Right atrium auricular region (tissue), 2 donors: ENCODE results near the gene LCORL. TPM values are rescaled to one million over a fixed set of nuclear protein-coding genes. Genes with fewer than 3 reads are reported as not detected.

Experiments
- DNase-seq: peaks from one replicate; pipeline ENCODE4 v3.0.0-alpha.2; 2019; ENCODE audit warnings: low spot score
- H3K27ac ChIP-seq, 2 donors: fragments of 200-600 bp; sonication (generic); 1 replicate in 1 of 2; 2 replicates in 1 of 2; pipeline ENCODE4 v1.5.1; 2016 to 2019
- H3K27me3 ChIP-seq, 2 donors: fragments of 200-600 bp; sonication (generic); one replicate each; pipeline versions ENCODE4 v1.5.1 to v1.6.0; 2017 to 2019
- H3K36me3 ChIP-seq: fragments of 200-600 bp; sonication (generic); one replicate; pipeline ENCODE4 v1.5.1; 2016
- H3K4me1 ChIP-seq, 2 donors: fragments of 200-600 bp; sonication (generic); one replicate each; pipeline versions ENCODE4 v1.5.1 to v1.6.0; 2017 to 2019
- H3K4me3 ChIP-seq, 2 donors: fragments of 200-600 bp; sonication (generic); 1 replicate in 1 of 2; 2 replicates in 1 of 2; pipeline ENCODE4 v1.5.1; 2017 to 2019; ENCODE audit warnings: mild to moderate bottlenecking in 1 of 2, moderate library complexity in 1 of 2
- H3K9me3 ChIP-seq, 2 donors: fragments of 200-600 bp; sonication (generic); one replicate each; pipeline ENCODE4 v1.5.1; 2019
- total RNA-seq, 2 donors: library from RNA; depleted of rRNA; stranded (reverse); fragments of >200 nt; gene quantifications; one replicate each; pipeline ENCODE4 v1.1.0, GENCODE V29; 2016
- TF ChIP-seq, protein P1 (sequence below), 2 donors: fragments of 200-600 bp; sonication (generic); IDR thresholded peaks; one replicate each; pipeline ENCODE4 v1.5.1; 2019; ENCODE audit warnings: antibody characterized with exemption in 2 of 2

Gene LCORL
- total RNA-seq, 2 donors from 2014 or later: 8.8 to 12.3 TPM

DNA sequence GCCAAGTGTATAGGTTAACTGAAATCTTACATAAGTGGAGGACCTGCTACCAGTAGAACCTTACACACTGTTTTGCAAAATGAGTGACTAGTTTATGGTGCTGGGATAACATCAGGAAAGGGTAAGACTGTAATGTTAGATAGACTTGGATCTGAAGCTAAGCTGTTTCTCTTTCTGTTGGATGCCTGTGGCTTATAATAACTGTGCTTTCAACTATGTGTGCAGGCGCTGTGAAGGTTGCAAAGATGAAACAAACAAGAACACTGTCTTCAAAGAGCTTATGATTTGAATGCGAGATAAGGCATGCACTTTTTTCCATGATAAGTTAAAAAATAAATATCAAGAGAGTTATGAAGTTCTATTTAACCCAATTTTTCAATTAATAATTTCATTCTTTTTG, 34.5 kb upstream of the LCORL start:
- Histone ChIP-seq H3K27ac (no peak overlapping the region), H3K27me3 (no peaks in the 10 kb centered on the region), H3K9me3 (no peaks in the 10 kb centered on the region), H3K4me3 (no peak overlapping the region), H3K36me3 (no peaks in the 10 kb centered on the region), H3K4me1 (no peaks in the 10 kb centered on the region)
- DNase-seq: no peak
- TF ChIP-seq, protein P1, sequence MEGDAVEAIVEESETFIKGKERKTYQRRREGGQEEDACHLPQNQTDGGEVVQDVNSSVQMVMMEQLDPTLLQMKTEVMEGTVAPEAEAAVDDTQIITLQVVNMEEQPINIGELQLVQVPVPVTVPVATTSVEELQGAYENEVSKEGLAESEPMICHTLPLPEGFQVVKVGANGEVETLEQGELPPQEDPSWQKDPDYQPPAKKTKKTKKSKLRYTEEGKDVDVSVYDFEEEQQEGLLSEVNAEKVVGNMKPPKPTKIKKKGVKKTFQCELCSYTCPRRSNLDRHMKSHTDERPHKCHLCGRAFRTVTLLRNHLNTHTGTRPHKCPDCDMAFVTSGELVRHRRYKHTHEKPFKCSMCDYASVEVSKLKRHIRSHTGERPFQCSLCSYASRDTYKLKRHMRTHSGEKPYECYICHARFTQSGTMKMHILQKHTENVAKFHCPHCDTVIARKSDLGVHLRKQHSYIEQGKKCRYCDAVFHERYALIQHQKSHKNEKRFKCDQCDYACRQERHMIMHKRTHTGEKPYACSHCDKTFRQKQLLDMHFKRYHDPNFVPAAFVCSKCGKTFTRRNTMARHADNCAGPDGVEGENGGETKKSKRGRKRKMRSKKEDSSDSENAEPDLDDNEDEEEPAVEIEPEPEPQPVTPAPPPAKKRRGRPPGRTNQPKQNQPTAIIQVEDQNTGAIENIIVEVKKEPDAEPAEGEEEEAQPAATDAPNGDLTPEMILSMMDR (IDR thresholded peaks at IDR 0.05): no peak

GRCh38 chr4:18052158-18052557, 30.6 kb upstream of the LCORL start:
- no peaks in the 10 kb centered on the region for H3K27me3 ChIP-seq
- H3K4me1 ChIP-seq: no peaks in the 10 kb centered on the region
- H3K9me3 ChIP-seq: no peaks in the 10 kb centered on the region
- no peak for DNase-seq
- no peaks in the 10 kb centered on the region for H3K36me3 ChIP-seq
- TF ChIP-seq, protein P1 (IDR thresholded peaks at IDR 0.05): no peak
- no peak overlapping the region for H3K27ac ChIP-seq
- H3K4me3 ChIP-seq: no peak overlapping the region

DNA sequence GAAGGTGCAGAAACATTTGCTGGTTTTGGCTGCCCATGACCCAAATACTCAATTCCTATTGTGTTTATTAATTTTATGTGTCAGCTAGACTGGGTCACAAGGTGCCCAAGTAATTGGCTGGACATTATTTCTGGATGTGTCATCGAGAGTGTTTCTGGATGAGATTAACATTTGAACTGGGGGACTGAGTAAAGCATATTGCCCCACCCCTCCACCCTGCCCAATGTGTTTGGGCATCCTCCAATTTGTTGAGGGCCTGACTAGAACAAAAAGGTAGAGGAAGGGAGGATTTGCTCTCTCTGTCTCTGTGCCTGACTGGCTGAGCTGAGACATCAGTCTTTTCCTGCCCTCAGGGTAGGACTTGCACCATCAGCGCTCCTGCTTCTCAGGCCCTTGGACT, 29.7 kb upstream of the LCORL start:
- Histone ChIP-seq H3K4me1 (no peaks in the 10 kb centered on the region), H3K36me3 (no peaks in the 10 kb centered on the region), H3K4me3 (no peak overlapping the region), H3K27me3 (no peaks in the 10 kb centered on the region), H3K9me3 (no peaks in the 10 kb centered on the region), H3K27ac (no peak overlapping the region)
- DNase-seq: no peak
- TF ChIP-seq, protein P1 (IDR thresholded peaks at IDR 0.05): no peak

- no peaks in the 10 kb centered on the region for H3K27me3 ChIP-seq
- DNase-seq: no peak
- TF ChIP-seq, protein P1 (IDR thresholded peaks at IDR 0.05): no peak
- no peak overlapping the region for H3K27ac ChIP-seq
- H3K4me3 ChIP-seq: no peak overlapping the region
- H3K4me1 ChIP-seq: no peaks in the 10 kb centered on the region
- H3K36me3 ChIP-seq: no peaks in the 10 kb centered on the region
- no peaks in the 10 kb centered on the region for H3K9me3 ChIP-seq
Measured at GRCh38 chr4:18050448-18050847, 28.9 kb upstream of the LCORL start.

- Histone ChIP-seq H3K27me3 (no peaks in the 10 kb centered on the region), H3K4me3 (no peak overlapping the region), H3K9me3 (no peaks in the 10 kb centered on the region), H3K36me3 (no peaks in the 10 kb centered on the region), H3K27ac (no peak overlapping the region), H3K4me1 (no peaks in the 10 kb centered on the region)
- TF ChIP-seq, protein P1 (IDR thresholded peaks at IDR 0.05): no peak
- no peak for DNase-seq
Measured at GRCh38 chr4:18049446-18049845, 27.9 kb upstream of the LCORL start.

GRCh38 chr4:18042754-18043153, 21.2 kb upstream of the LCORL start:
- TF ChIP-seq, protein P1 (IDR thresholded peaks at IDR 0.05): peak in 1 of 2 donors; percentile 26
- H3K9me3 ChIP-seq: no peaks in the 10 kb centered on the region
- no peaks in the 10 kb centered on the region for H3K4me1 ChIP-seq
- no peaks in the 10 kb centered on the region for H3K27me3 ChIP-seq
- DNase-seq: no peak
- no peak overlapping the region for H3K4me3 ChIP-seq
- H3K27ac ChIP-seq: no peak overlapping the region
- no peaks in the 10 kb centered on the region for H3K36me3 ChIP-seq
